Chondrocyte (in vitro differentiated cells): ENCODE data around the gene PTEN. TPM values are rescaled to one million over a fixed set of nuclear protein-coding genes. Genes with fewer than 3 reads are reported as not detected.

Experiments used
- DNase-seq: peaks from one replicate; pipeline ENCODE4 v3.0.0; 2021; ENCODE audit warnings: mixed read lengths, low spot score
- H3K27ac Mint-ChIP-seq: one replicate; pipeline ENCODE4 v1.8.0; 2021; ENCODE audit warnings: mild to moderate bottlenecking, moderate library complexity, mixed read lengths; ENCODE audit not compliant: unreplicated experiment
- H3K27me3 Mint-ChIP-seq: 2 replicates; pipeline ENCODE4 v1.8.0; 2021; ENCODE audit warnings: low read depth, mixed read lengths
- H3K36me3 Mint-ChIP-seq: 2 replicates; pipeline ENCODE4 v1.8.0; 2021; ENCODE audit warnings: low read depth, mixed read lengths
- H3K4me1 Mint-ChIP-seq: 2 replicates; pipeline ENCODE4 v1.8.0; 2021; ENCODE audit warnings: low read depth, mild to moderate bottlenecking, mixed read lengths
- H3K4me3 Mint-ChIP-seq: one replicate; pipeline ENCODE4 v1.8.0; 2021; ENCODE audit warnings: mild to moderate bottlenecking, moderate library complexity, mixed read lengths; ENCODE audit not compliant: unreplicated experiment
- H3K9me3 Mint-ChIP-seq: 2 replicates; pipeline ENCODE4 v1.8.0; 2021; ENCODE audit warnings: low read depth, mixed read lengths
- total RNA-seq: library from RNA; stranded (reverse); gene quantifications from 3 replicates; pipeline ENCODE4 v1.2.1, GENCODE V29; 2021
- TF ChIP-seq, protein P1 (sequence below): fragments of 200-600 bp; sonication (generic); IDR thresholded peaks from 2 replicates; pipeline ENCODE4 v1.5.0; 2021; ENCODE audit warnings: antibody characterized with exemption, mild to moderate bottlenecking, moderate library complexity

Gene PTEN
- total RNA-seq, 1 donor from 2014 or later = 85.4 TPM

- H3K27ac Mint-ChIP-seq = no peak overlapping the region
Measured at GRCh38 chr10:87945984-87946383, 82.6 kb downstream of the PTEN start.

DNA sequence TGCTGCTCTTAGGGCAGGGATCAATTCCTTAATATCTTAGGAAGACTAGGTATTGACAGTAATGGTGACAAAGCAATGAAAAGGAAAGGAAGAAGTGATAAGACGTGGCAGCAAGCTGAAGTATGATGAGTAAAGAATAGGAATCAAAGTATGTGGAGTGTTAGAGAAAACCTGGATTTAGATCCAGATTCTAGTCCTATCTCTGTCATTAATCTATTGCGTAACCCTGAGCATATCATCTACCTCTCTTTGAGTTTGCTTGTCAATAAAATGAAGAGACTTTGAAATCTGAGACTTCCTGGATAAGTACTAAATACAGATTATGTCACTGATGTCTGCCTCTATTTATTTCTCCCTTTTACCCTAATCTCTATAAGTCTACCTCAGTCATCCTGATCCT is 89.2 kb downstream of the PTEN start:
- H3K27ac Mint-ChIP-seq = no peak overlapping the region
- peaks cover 20% of the 10 kb centered on the region for H3K36me3 Mint-ChIP-seq
- H3K9me3 Mint-ChIP-seq = no peaks in the 10 kb centered on the region
- DNase-seq = no peak
- TF ChIP-seq, protein P1, sequence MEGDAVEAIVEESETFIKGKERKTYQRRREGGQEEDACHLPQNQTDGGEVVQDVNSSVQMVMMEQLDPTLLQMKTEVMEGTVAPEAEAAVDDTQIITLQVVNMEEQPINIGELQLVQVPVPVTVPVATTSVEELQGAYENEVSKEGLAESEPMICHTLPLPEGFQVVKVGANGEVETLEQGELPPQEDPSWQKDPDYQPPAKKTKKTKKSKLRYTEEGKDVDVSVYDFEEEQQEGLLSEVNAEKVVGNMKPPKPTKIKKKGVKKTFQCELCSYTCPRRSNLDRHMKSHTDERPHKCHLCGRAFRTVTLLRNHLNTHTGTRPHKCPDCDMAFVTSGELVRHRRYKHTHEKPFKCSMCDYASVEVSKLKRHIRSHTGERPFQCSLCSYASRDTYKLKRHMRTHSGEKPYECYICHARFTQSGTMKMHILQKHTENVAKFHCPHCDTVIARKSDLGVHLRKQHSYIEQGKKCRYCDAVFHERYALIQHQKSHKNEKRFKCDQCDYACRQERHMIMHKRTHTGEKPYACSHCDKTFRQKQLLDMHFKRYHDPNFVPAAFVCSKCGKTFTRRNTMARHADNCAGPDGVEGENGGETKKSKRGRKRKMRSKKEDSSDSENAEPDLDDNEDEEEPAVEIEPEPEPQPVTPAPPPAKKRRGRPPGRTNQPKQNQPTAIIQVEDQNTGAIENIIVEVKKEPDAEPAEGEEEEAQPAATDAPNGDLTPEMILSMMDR = no peak
- H3K27me3 Mint-ChIP-seq = no peaks in the 10 kb centered on the region
- no peak overlapping the region for H3K4me3 Mint-ChIP-seq
- peaks cover 14% of the 10 kb centered on the region for H3K4me1 Mint-ChIP-seq

More at GRCh38 chr10:87945984-87946383, 82.6 kb downstream of the PTEN start:
- Mint-ChIP-seq H3K4me1 (peaks cover 15% of the 10 kb centered on the region), H3K9me3 (no peaks in the 10 kb centered on the region), H3K4me3 (no peak overlapping the region), H3K27me3 (no peaks in the 10 kb centered on the region), H3K36me3 (peaks cover 8% of the 10 kb centered on the region)
- no peak for DNase-seq
- TF ChIP-seq, protein P1 = no peak

DNA sequence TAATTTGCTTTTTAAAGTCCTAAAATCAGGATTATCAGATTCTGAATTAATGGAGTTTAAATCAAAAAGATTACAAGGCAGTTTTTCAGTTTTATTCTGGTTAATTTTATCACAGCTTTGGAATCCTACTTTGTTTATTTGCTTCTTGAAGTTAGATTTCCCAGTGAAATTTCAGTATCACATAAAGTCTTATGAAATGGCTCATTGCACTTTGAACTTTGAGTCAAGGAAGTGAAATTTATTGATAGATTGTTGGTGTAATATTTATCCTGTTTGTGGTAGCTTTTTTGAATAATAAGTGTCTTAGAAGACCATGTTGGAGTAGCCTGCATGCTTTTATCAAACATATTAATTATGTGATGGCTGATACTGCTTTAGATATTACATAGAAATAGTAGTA is 92.6 kb downstream of the PTEN start:
- TF ChIP-seq, protein P1 = no peak
- H3K36me3 Mint-ChIP-seq = peaks cover 25% of the 10 kb centered on the region
- no peaks in the 10 kb centered on the region for H3K27me3 Mint-ChIP-seq
- DNase-seq = no peak
- H3K4me1 Mint-ChIP-seq = peaks cover 24% of the 10 kb centered on the region
- no peaks in the 10 kb centered on the region for H3K9me3 Mint-ChIP-seq
- no peak overlapping the region for H3K4me3 Mint-ChIP-seq
- H3K27ac Mint-ChIP-seq = no peak overlapping the region

GRCh38 chr10:87957702-87958101 is 94.3 kb downstream of the PTEN start:
- Mint-ChIP-seq H3K27me3 (no peaks in the 10 kb centered on the region), H3K4me3 (no peak overlapping the region), H3K27ac (peak overlapping the region; percentile 34), H3K36me3 (peaks cover 17% of the 10 kb centered on the region), H3K9me3 (no peaks in the 10 kb centered on the region), H3K4me1 (peaks cover 34% of the 10 kb centered on the region)
- DNase-seq = no peak
- TF ChIP-seq, protein P1 = no peak

DNA sequence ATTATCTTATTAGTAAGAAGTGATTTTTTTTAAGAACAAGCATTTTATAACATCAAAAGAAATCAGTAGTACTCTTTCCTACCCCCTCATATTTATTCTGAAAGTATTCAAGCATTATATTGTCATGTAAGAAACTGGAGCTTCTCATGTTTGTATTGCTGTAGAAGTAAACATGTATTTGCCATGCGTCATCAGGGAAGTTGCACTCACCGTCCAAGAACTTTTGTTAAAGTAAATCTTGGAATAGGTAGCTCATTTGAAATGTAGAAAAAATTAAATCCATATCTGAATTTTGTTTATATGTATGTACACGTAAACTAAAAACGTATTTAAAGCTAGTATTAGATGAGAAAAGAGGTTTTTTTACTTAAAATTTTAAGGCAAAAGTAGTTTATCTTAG is 96.8 kb downstream of the PTEN start:
- H3K36me3 Mint-ChIP-seq = peaks cover 16% of the 10 kb centered on the region
- no peaks in the 10 kb centered on the region for H3K9me3 Mint-ChIP-seq
- no peak overlapping the region for H3K27ac Mint-ChIP-seq
- no peak for DNase-seq
- TF ChIP-seq, protein P1 = no peak
- no peaks in the 10 kb centered on the region for H3K27me3 Mint-ChIP-seq
- H3K4me1 Mint-ChIP-seq = peaks cover 37% of the 10 kb centered on the region
- H3K4me3 Mint-ChIP-seq = no peak overlapping the region
